Gastroesophageal sphincter (tissue), 3 donors: Measurements from ENCODE around the gene LYSMD1.

Source experiments
- EP300 ChIP-seq: sonication (generic); formaldehyde crosslinking; IDR thresholded peaks from one replicate; pipeline ENCODE4 v1.6.1; 2017; ENCODE audit warnings: antibody characterized with exemption, mild to moderate bottlenecking
- POLR2A ChIP-seq, 2 donors: fragments of 450-650 bp; IDR thresholded peaks; one replicate each; pipeline ENCODE4 v1.6.1; 2017; ENCODE audit warnings: antibody characterized with exemption in 2 of 2, mild to moderate bottlenecking in 2 of 2, moderate library complexity in 1 of 2
- TF ChIP-seq, protein P1 (sequence below), 4 experiments: fragments of 200-600 bp in 2 of 4; fragments of 450-650 bp in 2 of 4; sonication (generic) in 1 of 4; IDR thresholded peaks; one replicate each; pipeline ENCODE4 v1.5.1; 2017 to 2019; ENCODE audit warnings: antibody characterized with exemption in 4 of 4, mild to moderate bottlenecking in 2 of 4, moderate library complexity in 2 of 4

DNA sequence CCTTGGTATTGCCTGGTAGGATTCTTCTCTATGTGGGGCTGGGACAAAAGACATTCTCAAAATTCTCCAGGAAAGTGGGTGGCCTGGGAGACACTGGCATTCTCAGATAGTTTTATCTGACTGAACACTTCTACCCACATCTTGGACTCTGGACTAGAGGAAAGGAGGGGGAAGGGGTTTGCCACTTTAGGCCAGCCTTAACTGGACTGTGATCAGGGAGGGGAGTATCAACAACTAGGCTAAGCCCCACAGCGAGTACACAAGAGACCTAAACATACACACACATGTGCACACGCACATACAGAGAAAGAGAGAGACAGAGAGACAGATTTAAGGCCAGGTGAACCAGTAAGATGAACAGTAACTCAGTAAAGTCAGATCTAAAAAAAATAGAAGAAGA is 18.0 kb downstream of the LYSMD1 start:
- TF ChIP-seq POLR2A (IDR thresholded peaks at IDR 0.05) (no peak), EP300 (no peak)
- TF ChIP-seq, protein P1, sequence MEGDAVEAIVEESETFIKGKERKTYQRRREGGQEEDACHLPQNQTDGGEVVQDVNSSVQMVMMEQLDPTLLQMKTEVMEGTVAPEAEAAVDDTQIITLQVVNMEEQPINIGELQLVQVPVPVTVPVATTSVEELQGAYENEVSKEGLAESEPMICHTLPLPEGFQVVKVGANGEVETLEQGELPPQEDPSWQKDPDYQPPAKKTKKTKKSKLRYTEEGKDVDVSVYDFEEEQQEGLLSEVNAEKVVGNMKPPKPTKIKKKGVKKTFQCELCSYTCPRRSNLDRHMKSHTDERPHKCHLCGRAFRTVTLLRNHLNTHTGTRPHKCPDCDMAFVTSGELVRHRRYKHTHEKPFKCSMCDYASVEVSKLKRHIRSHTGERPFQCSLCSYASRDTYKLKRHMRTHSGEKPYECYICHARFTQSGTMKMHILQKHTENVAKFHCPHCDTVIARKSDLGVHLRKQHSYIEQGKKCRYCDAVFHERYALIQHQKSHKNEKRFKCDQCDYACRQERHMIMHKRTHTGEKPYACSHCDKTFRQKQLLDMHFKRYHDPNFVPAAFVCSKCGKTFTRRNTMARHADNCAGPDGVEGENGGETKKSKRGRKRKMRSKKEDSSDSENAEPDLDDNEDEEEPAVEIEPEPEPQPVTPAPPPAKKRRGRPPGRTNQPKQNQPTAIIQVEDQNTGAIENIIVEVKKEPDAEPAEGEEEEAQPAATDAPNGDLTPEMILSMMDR (IDR thresholded peaks at IDR 0.05): no peak
